ENCODE measurements around the gene LIPG.

Gene LIPG

DNA sequence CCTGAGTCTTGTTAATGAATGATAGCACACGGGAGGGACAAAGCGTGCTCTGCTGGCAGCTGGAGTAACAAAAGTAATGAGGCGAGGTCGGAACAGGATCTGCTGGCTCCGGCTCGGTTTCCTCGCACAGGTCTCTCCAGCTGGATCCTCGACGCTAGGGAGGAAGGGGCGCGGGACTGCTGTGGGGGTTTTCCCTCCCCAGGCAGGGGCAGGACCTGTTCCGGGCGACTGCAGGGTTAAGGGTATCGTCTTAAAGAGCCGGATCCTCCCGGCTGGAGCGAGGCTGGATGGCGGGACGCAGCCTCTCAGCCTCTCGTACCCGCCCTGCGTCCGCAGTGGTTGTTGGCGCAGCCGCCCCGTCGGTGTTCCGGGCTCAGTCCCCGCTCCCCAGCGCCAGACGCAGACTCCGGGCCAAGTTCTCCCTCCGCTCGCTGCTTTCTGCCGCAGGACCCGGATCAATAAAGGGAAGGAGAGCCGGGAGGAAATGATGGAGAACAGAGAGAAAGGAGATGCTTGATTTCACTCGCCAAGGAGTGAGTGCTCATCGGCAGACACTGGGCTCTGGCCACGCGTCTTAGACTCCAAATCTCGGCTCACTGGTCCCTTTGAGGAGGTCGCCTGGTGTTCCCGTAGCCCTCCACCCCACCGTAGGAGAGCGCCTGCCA is 1.1 kb upstream of the LIPG start:
- Histone ChIP-seq H2AFZ (ENCODE audit: low read depth, low read length, severe bottlenecking) (no peak overlapping the region), H3K4me3 (ENCODE audit: insufficient read depth, low read length, poor library complexity, severe bottlenecking) (no peak overlapping the region), H4K20me1 (ENCODE audit: low read depth, low read length) (no peaks in the 10 kb centered on the region), H3K27ac (ENCODE audit: low read depth, low read length) (no peak overlapping the region), H3K9me3 (ENCODE audit: insufficient read depth, low read length) (no peaks in the 10 kb centered on the region), H3F3A (ENCODE audit: insufficient read depth) (no peaks in the 10 kb centered on the region), H3K36me3 (ENCODE audit: low read length) (no peaks in the 10 kb centered on the region), H3K9me2 (replicated peaks; ENCODE audit: insufficient read depth, low read length) (no peaks in the 10 kb centered on the region), H3K27me3 (ENCODE audit: low read length) (no peaks in the 10 kb centered on the region), H3K4me2 (ENCODE audit: low read depth, low read length, poor library complexity, severe bottlenecking) (no peak overlapping the region), H3K9ac (ENCODE audit: low read length) (no peak overlapping the region), H3K79me2 (ENCODE audit: insufficient read depth, low read length) (no peaks in the 10 kb centered on the region)
- TF ChIP-seq, protein P1, sequence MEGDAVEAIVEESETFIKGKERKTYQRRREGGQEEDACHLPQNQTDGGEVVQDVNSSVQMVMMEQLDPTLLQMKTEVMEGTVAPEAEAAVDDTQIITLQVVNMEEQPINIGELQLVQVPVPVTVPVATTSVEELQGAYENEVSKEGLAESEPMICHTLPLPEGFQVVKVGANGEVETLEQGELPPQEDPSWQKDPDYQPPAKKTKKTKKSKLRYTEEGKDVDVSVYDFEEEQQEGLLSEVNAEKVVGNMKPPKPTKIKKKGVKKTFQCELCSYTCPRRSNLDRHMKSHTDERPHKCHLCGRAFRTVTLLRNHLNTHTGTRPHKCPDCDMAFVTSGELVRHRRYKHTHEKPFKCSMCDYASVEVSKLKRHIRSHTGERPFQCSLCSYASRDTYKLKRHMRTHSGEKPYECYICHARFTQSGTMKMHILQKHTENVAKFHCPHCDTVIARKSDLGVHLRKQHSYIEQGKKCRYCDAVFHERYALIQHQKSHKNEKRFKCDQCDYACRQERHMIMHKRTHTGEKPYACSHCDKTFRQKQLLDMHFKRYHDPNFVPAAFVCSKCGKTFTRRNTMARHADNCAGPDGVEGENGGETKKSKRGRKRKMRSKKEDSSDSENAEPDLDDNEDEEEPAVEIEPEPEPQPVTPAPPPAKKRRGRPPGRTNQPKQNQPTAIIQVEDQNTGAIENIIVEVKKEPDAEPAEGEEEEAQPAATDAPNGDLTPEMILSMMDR (IDR thresholded peaks at IDR 0.05; ENCODE audit: insufficient read depth, low read length, poor library complexity, severe bottlenecking), result no peak
- TF ChIP-seq EZH2phosphoT487 (conservative IDR thresholded peaks at IDR 0.05; ENCODE audit: low read length), result no peak

- H3F3A ChIP-seq (ENCODE audit: insufficient read depth), result no peaks in the 10 kb centered on the region
- H3K9me2 ChIP-seq (replicated peaks; ENCODE audit: insufficient read depth, low read length), result no peaks in the 10 kb centered on the region
- H3K9ac ChIP-seq (ENCODE audit: low read length), result no peak overlapping the region
- no peak overlapping the region for H3K4me3 ChIP-seq (ENCODE audit: insufficient read depth, low read length, poor library complexity, severe bottlenecking)
- H3K27ac ChIP-seq (ENCODE audit: low read depth, low read length), result no peak overlapping the region
- H2AFZ ChIP-seq (ENCODE audit: low read depth, low read length, severe bottlenecking), result no peak overlapping the region
- H3K36me3 ChIP-seq (ENCODE audit: low read length), result no peaks in the 10 kb centered on the region
- no peaks in the 10 kb centered on the region for H3K79me2 ChIP-seq (ENCODE audit: insufficient read depth, low read length)
- H4K20me1 ChIP-seq (ENCODE audit: low read depth, low read length), result no peaks in the 10 kb centered on the region
- TF ChIP-seq EZH2phosphoT487 (conservative IDR thresholded peaks at IDR 0.05; ENCODE audit: low read length), result no peak
- TF ChIP-seq, protein P1 (IDR thresholded peaks at IDR 0.05; ENCODE audit: insufficient read depth, low read length, poor library complexity, severe bottlenecking), result no peak
- H3K4me2 ChIP-seq (ENCODE audit: low read depth, low read length, poor library complexity, severe bottlenecking), result no peak overlapping the region
- H3K9me3 ChIP-seq (ENCODE audit: insufficient read depth, low read length), result no peaks in the 10 kb centered on the region
- H3K27me3 ChIP-seq (ENCODE audit: low read length), result no peaks in the 10 kb centered on the region
These were observed 748 bp downstream of the LIPG start for GRCh38 chr18:49562481-49563129.

- Histone ChIP-seq H3K9me2 (replicated peaks; ENCODE audit: insufficient read depth, low read length) (no peaks in the 10 kb centered on the region), H3K4me3 (ENCODE audit: insufficient read depth, low read length, poor library complexity, severe bottlenecking) (no peak overlapping the region), H3K9me3 (ENCODE audit: insufficient read depth, low read length) (no peaks in the 10 kb centered on the region), H3K4me2 (ENCODE audit: low read depth, low read length, poor library complexity, severe bottlenecking) (no peak overlapping the region), H2AFZ (ENCODE audit: low read depth, low read length, severe bottlenecking) (no peak overlapping the region), H3K9ac (ENCODE audit: low read length) (no peak overlapping the region), H3K27ac (ENCODE audit: low read depth, low read length) (no peak overlapping the region), H3F3A (ENCODE audit: insufficient read depth) (no peaks in the 10 kb centered on the region), H4K20me1 (ENCODE audit: low read depth, low read length) (no peaks in the 10 kb centered on the region), H3K79me2 (ENCODE audit: insufficient read depth, low read length) (no peaks in the 10 kb centered on the region), H3K36me3 (ENCODE audit: low read length) (no peaks in the 10 kb centered on the region), H3K27me3 (ENCODE audit: low read length) (no peaks in the 10 kb centered on the region)
- TF ChIP-seq, protein P1 (IDR thresholded peaks at IDR 0.05; ENCODE audit: insufficient read depth, low read length, poor library complexity, severe bottlenecking), result no peak
- TF ChIP-seq EZH2phosphoT487 (conservative IDR thresholded peaks at IDR 0.05; ENCODE audit: low read length), result no peak
These were observed 1.3 kb downstream of the LIPG start for GRCh38 chr18:49563130-49563540.
